Hepatocyte (in vitro differentiated cells): ENCODE results near the gene DPH5. TPM values are rescaled to one million over a fixed set of nuclear protein-coding genes. Genes with fewer than 3 reads are reported as not detected.

ENCODE experiments used
- DNase-seq: peaks from one replicate; pipeline ENCODE4 v3.0.0-alpha.2; 2016; ENCODE audit warnings: low spot score
- H2AFZ ChIP-seq: fragments of 200-600 bp; sonication (generic); 2 replicates; pipeline ENCODE4 v1.6.0; 2016; ENCODE audit warnings: antibody characterized with exemption, mild to moderate bottlenecking
- H3K27ac ChIP-seq: fragments of 200-600 bp; sonication (generic); 2 replicates; pipeline ENCODE4 v1.5.1; 2016; ENCODE audit warnings: mild to moderate bottlenecking
- H3K27me3 ChIP-seq: fragments of 200-600 bp; sonication (generic); 2 replicates; pipeline ENCODE4 v1.6.1; 2016
- H3K36me3 ChIP-seq: fragments of 200-600 bp; sonication (generic); replicated peaks from 2 replicates; pipeline ENCODE4 v1.5.1; 2016; ENCODE audit warnings: low read depth; ENCODE audit not compliant: insufficient read depth
- H3K4me1 ChIP-seq: fragments of 200-600 bp; sonication (generic); 2 replicates; pipeline ENCODE4 v1.5.1; 2016; ENCODE audit warnings: mild to moderate bottlenecking, moderate library complexity; ENCODE audit not compliant: insufficient read depth
- H3K4me2 ChIP-seq: fragments of 200-600 bp; sonication (generic); 2 replicates; pipeline ENCODE4 v1.6.0; 2016
- H3K4me3 ChIP-seq: fragments of 200-600 bp; sonication (generic); 2 replicates; pipeline ENCODE4 v1.5.1; 2016; ENCODE audit warnings: mild to moderate bottlenecking
- H3K79me2 ChIP-seq: fragments of 200-600 bp; sonication (generic); 2 replicates; pipeline ENCODE4 v1.6.0; 2017; ENCODE audit warnings: mild to moderate bottlenecking
- H3K9me2 ChIP-seq: fragments of 200-600 bp; sonication (generic); replicated peaks from 2 replicates; pipeline ENCODE4 v1.6.0; 2017; ENCODE audit warnings: mild to moderate bottlenecking; ENCODE audit not compliant: insufficient read depth
- H3K9me3 ChIP-seq: fragments of 200-600 bp; sonication (generic); 2 replicates; pipeline ENCODE4 v1.5.1; 2016; ENCODE audit warnings: low read depth, mild to moderate bottlenecking
- H4K20me1 ChIP-seq: fragments of 200-600 bp; sonication (generic); 2 replicates; pipeline ENCODE4 v1.6.0; 2016; ENCODE audit warnings: mild to moderate bottlenecking; ENCODE audit not compliant: insufficient read depth, poor library complexity, severe bottlenecking
- CTCF ChIP-seq: fragments of 200-600 bp; sonication (generic); IDR thresholded peaks from 2 replicates; pipeline ENCODE4 v1.5.1; 2016; ENCODE audit warnings: antibody characterized with exemption, mild to moderate bottlenecking; ENCODE audit not compliant: poor library complexity
- EZH2 ChIP-seq: fragments of 200-600 bp; sonication (generic); IDR thresholded peaks from 2 replicates; pipeline ENCODE4 v1.6.1; 2016; ENCODE audit warnings: antibody characterized with exemption, mild to moderate bottlenecking, borderline replicate concordance
- EZH2phosphoT487 ChIP-seq: fragments of 200-600 bp; sonication (generic); IDR thresholded peaks from one replicate; pipeline ENCODE4 v1.6.1; 2018; ENCODE audit warnings: antibody characterized with exemption, mild to moderate bottlenecking, low read depth, moderate library complexity; ENCODE audit not compliant: unreplicated experiment, severe bottlenecking
- WGBS: methylation state at CpG from one replicate; pipeline ENCODE4 v1.1.6; 2016; ENCODE audit warnings: low lambda C conversion rate; ENCODE audit errors: missing lambda C conversion rate; 5-methylcytosine and 5-hydroxymethylcytosine counted together
- polyA plus RNA-seq: library from polyadenylated mRNA; unstranded; fragments of >200 nt; fragmentation: Nextera tagmentation; extraction: Ambion mirVana; gene quantifications from 2 replicates; pipeline ENCODE4 v1.2.1, GENCODE V29; 2016
- total RNA-seq: library from RNA; depleted of rRNA; stranded (reverse); fragments of >200 nt; gene quantifications from 2 replicates; pipeline ENCODE4 v1.2.3, GENCODE V29; 2014

DPH5 gene
- total and polyA plus RNA-seq, 2 experiments from 2014 or later: 19.8 to 35.7 TPM

GRCh38 chr1:101044259-101044658, 18.7 kb upstream of the DPH5 start:
- H3K4me2 ChIP-seq: no peak overlapping the region
- H3K27ac ChIP-seq: no peak overlapping the region
- no peaks in the 10 kb centered on the region for H4K20me1 ChIP-seq
- no peaks in the 10 kb centered on the region for H3K79me2 ChIP-seq
- no peak overlapping the region for H2AFZ ChIP-seq
- H3K9me3 ChIP-seq: no peaks in the 10 kb centered on the region
- H3K27me3 ChIP-seq: no peaks in the 10 kb centered on the region
- DNase-seq: no peak
- H3K4me1 ChIP-seq: peaks cover 9% of the 10 kb centered on the region
- no peaks in the 10 kb centered on the region for H3K9me2 ChIP-seq
- H3K4me3 ChIP-seq: no peak overlapping the region
- H3K36me3 ChIP-seq: no peaks in the 10 kb centered on the region
- no peak for TF ChIP-seq EZH2
- TF ChIP-seq CTCF: no peak
- TF ChIP-seq EZH2phosphoT487: no peak

- H3K36me3 ChIP-seq: no peaks in the 10 kb centered on the region
- no peak overlapping the region for H3K4me2 ChIP-seq
- H2AFZ ChIP-seq: no peak overlapping the region
- peak; percentile 15 for DNase-seq
- no peaks in the 10 kb centered on the region for H3K79me2 ChIP-seq
- H3K9me3 ChIP-seq: no peaks in the 10 kb centered on the region
- WGBS: 70% methylated on average over 2 of the region's 2 CpGs
- H3K9me2 ChIP-seq: no peaks in the 10 kb centered on the region
- H3K27ac ChIP-seq: no peak overlapping the region
- peak; percentile 21 for TF ChIP-seq CTCF
- TF ChIP-seq EZH2: no peak
- H4K20me1 ChIP-seq: no peaks in the 10 kb centered on the region
- no peak overlapping the region for H3K4me3 ChIP-seq
- H3K27me3 ChIP-seq: no peaks in the 10 kb centered on the region
- H3K4me1 ChIP-seq: peaks cover 9% of the 10 kb centered on the region
These were observed 18.2 kb upstream of the DPH5 start for GRCh38 chr1:101043776-101044175.

- WGBS: 100% methylated on average over 1 of the region's 1 CpG
- H3K27me3 ChIP-seq: no peaks in the 10 kb centered on the region
- peaks cover 11% of the 10 kb centered on the region for H3K79me2 ChIP-seq
- no peaks in the 10 kb centered on the region for H3K36me3 ChIP-seq
- no peaks in the 10 kb centered on the region for H3K9me2 ChIP-seq
- no peak overlapping the region for H2AFZ ChIP-seq
- no peak for TF ChIP-seq EZH2phosphoT487
- TF ChIP-seq CTCF: no peak
- no peak for TF ChIP-seq EZH2
- no peaks in the 10 kb centered on the region for H3K9me3 ChIP-seq
- H3K4me2 ChIP-seq: no peak overlapping the region
- H3K27ac ChIP-seq: no peak overlapping the region
- H3K4me1 ChIP-seq: peaks cover 9% of the 10 kb centered on the region
- no peaks in the 10 kb centered on the region for H4K20me1 ChIP-seq
- no peak for DNase-seq
- H3K4me3 ChIP-seq: no peak overlapping the region
These were observed 15.7 kb upstream of the DPH5 start for GRCh38 chr1:101041300-101041699.

- Histone ChIP-seq H4K20me1 (no peaks in the 10 kb centered on the region), H3K36me3 (no peaks in the 10 kb centered on the region), H3K79me2 (peaks cover 11% of the 10 kb centered on the region), H3K9me2 (no peaks in the 10 kb centered on the region), H3K27ac (no peak overlapping the region), H3K4me3 (no peak overlapping the region), H3K27me3 (no peaks in the 10 kb centered on the region), H3K4me1 (peaks cover 9% of the 10 kb centered on the region), H2AFZ (no peak overlapping the region), H3K9me3 (no peaks in the 10 kb centered on the region), H3K4me2 (no peak overlapping the region)
- TF ChIP-seq CTCF (no peak), EZH2 (no peak), EZH2phosphoT487 (no peak)
- no peak for DNase-seq
- 97% methylated on average over 2 of the region's 2 CpGs for WGBS
These were observed 15.1 kb upstream of the DPH5 start for GRCh38 chr1:101040666-101041065.
